ENCODE results near the gene LITAF.

LITAF gene

DNA sequence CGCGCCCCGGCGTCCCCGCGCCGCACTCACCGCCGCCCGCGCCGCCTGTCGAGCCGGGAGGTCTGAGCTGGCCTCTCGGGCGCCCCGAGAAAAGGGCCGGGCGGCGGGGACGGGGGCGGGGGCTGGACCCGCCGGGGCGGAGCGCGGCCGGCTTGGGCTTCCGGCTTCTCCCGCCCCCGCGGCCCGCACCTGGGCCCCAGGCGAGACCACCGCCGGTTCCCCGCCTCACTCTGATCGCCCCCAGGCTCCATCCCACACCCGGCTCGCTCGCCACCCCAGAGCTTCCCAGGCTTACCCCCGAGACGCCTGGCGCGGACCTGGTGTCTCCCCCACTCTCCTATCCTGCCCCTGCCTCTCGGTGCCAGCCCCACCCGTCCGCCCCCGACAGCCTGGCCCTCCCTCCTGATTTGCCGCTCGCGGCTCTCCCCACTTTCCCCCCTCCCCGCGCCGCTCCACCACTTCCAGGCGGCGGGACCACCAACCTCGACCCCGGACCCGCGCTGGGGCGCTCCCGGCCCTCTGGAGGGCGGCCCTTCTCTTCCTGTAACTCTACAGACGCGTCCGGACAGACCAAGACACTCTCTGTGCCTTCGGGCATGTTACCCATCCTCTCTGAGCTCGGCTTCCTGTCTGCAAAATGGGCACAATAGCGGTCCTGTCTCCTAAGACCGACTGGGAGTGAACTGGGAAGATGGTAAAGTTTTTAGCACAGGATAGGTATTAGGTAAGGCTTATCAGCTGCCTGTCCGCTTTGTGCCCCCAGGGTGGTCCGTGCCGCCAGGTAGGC is at the start of gene LITAF:
Gene LITAF, minus strand, starts transcription at position 64 of the 787 bp plus-strand sequence. CDS start 30,189 bp downstream, outside the sequence.
- DNase-seq, result peak; percentile 77

DNA sequence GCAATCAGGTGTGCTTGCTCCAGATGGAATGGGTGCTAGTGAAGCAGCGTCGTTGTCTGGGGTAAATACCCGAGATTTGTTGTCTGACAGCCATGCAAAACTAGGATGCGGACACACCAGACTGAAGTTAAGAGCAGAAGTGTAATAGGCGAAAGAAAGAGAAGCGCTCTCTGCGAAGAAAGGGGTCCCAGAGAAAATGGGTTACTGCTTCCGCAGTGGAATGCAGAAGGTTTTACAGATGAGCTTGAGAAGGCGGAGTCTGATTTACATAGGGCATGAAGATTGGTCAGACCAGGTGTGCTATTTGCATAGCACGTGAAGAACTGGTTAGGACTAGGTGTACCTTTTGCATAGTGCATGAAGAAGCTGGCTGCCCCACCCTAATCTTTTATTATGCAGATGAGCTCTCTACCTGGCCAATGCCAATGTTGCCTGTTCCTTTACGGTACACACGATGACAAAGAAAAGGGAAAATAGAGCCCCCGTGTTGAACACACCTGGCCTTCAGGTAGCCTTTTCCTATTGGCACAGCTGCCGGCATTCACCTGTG is 49.5 kb upstream of the LITAF start:
- peak; percentile 90 for DNase-seq

DNA sequence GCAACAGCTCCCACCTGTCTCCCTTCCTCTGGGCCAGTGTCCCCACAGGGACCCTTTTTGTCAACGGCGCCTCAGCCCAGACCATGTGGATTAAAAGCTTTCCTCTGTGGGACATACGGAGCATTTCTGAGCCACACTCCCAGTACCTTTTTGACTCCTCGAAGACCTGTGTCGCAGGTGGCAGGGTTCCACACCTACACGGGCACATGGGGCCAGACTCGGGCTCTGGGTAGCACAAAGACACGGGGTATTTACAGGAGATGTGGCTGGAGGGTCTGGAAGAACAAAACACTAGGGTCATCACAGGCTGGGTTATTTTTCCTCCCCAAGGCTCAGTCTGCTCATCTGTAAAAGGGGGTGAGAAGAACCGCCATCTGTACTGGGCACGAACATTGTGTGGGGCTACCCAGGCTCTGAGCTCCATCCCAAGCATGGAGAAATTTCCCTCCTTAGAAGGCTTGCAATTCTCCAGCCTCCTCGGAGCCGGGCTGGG is 49.0 kb upstream of the LITAF start:
- DNase-seq, result no peak

DNA sequence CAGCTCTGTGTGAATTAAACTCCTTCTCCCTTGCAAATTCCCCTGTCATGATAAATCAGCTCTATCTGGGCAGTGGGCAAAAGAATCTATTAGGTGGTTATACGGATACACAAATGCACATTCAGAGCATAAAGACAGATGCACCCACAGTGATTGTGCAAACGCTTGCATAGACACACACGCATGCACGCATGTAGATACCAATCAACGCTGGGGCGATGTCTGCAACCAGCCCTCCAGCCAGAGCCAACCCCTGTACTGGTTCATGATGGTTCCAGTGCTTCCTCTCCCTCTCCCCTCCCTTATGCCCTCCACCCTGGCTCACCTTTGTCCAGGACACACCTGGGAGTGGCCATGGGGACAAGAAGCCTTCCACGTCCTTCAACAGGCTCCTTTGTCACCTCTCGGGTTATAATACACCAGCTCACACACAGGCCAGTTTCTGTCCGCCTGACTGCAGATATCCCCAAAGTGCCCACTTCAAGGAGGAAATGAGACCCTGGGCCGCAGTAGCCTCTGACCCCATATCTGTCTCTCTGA is 48.5 kb upstream of the LITAF start:
- DNase-seq, result no peak

DNA sequence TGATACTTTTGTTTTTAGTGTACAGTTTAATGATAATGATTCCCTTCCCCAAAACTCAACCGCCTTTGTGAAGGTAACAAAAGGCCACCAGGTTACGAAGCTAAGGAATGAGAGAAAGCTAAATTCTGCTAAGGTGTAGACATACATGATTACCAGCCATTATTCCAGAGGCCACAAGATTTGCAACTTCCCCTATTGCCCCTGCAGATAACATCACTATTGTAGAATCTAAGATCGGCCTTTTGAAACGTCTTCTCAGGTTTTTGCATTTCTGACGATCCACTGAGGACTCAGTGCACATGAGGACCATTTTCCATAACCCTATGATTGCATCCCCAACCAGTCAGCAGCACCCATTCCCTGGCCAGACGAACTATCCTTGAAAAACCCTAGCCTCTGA is 47.6 kb upstream of the LITAF start:
- DNase-seq, result no peak

DNA sequence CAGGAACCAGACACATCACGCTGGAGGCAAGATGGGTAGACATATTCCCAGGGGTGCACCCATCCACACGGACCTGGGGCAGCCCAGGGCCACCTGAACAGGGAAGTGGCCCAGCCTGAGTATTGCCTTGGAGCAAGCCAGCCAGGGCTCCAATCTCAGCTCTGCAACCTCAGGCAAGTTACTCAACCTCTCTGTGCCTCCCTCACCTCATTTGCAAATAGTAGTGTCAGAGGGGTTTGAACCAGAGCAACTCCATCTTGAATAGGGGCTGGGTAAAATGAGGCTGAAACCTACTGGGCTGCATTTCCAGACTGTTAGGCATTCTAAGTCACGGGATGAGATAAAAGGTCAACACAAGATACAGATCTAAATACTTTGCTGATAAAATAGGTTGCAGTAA is 46.4 kb upstream of the LITAF start:
- DNase-seq, result no peak

DNA sequence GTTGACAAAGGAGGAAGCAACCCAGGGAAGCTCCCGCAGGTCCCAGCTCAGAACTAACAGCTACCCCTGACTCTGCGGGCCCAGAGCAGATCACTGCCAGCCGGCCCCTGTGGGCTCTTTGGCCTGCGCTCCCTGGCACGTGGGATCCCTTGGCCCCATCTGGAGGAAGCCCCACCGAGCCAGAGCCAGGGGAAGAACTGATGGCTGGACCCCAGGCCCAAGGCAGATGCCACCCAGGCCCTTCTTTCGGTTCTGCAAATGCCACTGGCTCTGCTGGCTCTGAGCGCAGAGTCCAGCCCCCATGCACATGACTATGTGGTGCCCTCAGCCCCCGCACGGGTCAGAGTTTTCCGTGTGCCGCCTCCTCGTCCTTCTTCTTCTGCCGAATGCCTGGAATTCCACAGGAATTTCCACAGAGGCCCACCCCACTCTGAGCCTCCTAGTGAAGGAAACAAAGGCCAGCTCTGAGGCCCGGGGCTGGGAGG is 45.8 kb upstream of the LITAF start:
- peak; percentile 88 for DNase-seq

DNA sequence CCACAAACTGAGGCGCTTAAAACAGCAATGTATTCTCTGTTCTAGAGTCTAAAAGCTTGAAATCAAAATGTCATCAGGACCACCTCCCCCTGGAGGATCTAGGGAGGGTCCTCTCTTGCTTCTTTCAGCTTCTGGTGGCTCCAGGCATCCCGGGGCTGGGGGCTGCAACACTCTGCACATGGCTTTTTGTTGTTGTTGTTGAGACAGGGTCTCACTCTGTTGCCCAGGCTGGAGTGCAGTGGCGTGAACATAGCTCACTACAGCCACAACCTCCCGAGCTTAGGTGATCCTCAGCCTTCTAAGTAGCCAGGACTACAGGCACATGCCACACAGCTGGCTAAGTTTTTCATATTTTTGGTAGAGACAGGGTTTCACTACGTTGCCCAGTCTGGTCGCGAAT is 44.5 kb upstream of the LITAF start:
- DNase-seq, result no peak

DNA sequence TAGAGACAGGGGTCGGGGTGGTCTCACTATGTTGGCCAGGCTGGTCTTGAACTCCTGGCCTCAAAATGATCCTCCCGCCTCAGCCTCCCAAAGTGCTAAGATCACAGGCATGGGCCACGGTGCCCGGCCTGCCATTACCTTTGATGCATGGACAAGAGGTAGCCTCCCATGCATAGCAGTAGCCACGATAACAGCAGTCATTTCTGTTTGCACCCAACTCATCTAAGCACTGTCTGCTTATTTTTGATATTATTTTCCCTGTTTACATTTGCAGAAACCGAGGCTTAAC is 44.0 kb upstream of the LITAF start:
- DNase-seq, result no peak

DNA sequence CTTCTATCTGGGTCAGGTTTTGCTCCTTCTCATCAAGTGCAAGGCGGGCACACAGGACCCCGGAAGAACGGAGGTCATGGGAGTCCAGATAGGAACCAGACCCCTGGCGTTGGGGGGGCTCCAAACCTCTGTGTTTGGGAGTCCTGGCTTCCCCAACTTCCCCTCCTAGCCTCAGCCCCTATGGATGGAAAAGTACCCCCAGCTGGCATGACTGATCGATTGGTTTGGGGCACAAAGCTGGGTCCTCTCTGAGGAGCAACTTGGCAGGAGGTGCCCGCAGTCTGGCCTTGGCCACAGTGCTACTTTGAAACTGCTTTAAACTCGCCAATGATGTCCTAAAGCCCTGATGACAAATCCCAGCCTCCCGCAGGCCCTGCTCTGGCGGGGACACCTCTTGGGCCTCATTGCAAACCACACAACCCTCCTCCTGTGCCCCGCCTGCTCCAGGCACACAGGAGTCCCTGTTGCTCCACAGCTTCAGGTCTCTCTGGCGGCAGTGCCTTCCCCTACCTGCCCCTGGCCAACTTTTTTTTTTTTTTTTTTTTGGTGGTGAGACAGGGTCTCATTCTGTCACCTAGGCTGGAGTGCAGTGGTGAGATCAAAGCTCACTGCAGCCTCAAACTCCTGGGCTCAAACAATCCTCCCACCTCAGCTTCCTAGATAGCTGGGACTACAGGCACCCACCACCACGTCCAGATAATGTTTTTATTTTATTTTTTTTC is 43.5 kb upstream of the LITAF start:
- DNase-seq, result no peak

DNA sequence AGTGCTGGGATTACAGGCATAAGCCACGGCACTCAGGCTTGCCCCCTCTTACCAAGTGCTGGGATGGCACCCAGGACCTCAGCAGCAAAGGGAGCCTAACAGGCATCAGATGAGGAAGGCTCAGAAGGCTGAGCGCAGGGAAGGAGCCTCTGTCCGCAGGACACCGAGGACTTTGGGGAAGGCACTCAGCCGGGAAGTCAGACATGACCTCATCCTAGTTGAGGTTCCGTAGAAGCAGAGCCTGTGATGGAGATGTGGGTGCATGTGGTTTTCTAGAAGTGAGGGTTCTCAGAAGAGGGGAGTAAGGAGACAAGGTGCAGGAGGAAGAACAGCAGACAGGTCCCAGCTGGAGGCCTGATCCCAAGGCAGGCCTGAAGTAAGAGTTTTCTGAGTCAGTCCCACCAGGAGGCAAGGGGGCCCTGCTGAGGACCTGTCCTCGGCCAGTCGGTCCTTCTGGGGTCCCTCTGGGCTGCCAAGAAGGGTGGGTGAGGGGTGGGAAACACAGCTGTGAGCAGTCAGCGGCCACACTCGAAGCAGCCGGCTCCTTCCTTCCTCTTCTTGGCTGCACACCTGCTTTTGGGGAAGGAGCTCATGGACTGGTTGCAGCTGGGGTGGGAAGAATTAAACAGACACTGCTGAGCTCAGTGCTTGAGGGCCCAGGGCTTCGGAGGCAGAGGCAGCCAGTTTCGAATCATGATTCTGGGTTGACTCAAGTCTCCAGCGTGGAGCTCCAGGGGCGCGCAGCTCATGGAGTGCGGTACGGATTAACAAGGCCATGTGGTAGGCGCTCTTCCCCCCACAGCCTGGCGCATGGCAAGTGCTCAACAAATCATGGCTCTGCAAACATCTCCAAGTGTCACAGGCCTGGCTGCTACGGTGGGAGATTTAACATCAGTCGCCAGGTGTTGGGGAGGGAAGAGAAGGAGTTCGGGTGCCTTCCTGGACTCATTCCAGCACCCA is 42.6 kb upstream of the LITAF start:
- DNase-seq, result no peak

DNA sequence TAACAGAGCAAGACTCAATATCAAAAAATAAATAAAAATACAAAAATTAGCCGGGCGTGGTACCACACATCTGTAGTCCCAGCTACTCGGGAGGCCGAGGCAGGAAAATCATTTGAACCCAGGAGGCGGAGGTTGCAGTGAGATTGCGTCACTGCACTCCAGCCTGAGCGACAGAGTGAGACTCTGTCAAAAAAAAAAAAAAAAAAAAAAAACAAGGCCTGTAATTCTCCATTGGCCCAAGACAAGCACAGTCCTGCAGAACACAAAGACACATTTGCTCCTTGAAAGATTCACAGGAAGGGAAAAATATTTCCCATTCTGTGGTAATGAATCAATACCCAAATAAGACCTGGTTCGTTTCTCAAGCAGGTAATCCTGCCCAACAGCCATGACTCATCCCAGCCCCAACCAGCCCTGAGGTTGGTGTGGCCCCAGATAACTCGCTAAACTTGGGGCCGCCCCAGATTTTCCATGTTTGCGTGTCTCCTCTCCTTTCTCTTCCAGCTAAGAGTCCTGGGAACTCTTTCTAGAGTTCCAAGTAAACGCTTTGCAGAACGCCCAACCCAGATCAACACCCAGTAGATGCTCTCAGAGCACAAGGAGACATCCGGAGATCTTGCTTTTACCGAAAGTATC is 41.2 kb upstream of the LITAF start:
- DNase-seq, result peak; percentile 77

DNA sequence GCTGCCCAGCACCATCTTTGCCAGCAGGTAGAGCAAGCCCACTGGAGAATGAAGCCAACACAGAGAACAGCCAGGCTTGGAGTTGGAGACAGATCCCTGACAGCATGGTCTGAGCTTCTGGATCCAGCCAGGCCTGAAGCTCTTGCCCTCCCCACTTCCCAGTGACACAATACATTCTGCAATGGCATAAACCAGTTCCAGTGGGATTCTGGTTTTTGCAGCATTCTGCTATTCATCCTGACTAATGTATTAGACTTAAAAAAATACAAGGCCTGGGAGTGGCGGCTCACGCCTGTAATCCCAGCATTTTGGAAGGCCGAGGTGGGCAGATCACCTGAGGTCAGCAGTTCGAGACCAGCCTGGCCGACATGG is 40.6 kb upstream of the LITAF start:
- no peak for DNase-seq

DNA sequence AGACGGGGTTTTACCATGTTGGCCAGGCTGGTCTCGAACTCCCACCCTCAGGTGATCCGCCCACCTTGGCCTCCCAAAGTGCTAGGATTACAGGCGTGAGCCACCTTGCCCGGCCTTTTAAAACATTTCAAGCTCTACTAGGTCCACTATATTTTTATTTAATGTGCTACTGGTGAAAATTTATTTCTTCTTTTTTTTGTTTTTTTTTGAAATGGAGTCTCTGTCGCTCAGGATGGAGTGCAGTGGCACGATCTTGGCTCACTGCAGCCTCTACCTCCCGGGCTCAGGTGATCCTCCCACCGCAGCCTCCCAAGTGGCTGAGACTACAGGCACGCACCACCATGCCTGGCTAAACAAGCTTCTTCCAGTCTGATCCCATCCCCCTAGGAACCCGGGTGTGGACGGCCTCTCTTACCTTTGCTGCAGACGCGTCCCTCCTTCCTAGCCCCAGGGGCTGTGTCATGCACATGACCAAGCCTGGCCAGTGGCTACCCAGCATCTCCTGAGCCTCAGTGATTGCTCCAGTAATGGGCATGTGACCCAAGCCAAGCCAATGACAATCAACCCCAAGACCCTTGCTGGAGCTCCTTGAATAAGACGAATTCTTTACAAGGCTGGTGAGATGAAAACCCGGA is 40.1 kb upstream of the LITAF start:
- no peak for DNase-seq

DNA sequence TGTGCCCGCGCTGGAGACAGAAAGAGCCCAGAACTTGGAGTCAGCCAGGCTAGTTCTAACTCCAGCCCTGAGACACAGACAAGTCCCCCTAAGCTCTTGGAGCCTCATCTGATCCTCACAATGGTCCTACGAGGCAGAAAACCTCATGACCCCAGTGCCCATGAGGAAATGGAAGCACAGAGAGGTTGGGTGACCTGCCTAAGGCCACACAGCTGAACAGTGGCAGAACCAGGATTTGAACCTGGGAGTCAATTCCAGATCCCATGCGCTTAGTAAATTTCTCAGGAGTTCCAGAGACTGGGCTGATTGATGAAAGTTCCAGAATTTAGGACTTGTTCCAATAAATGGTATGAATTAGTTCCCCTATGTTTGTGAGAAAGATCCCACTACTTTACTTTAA is 39.0 kb upstream of the LITAF start:
- no peak for DNase-seq

DNA sequence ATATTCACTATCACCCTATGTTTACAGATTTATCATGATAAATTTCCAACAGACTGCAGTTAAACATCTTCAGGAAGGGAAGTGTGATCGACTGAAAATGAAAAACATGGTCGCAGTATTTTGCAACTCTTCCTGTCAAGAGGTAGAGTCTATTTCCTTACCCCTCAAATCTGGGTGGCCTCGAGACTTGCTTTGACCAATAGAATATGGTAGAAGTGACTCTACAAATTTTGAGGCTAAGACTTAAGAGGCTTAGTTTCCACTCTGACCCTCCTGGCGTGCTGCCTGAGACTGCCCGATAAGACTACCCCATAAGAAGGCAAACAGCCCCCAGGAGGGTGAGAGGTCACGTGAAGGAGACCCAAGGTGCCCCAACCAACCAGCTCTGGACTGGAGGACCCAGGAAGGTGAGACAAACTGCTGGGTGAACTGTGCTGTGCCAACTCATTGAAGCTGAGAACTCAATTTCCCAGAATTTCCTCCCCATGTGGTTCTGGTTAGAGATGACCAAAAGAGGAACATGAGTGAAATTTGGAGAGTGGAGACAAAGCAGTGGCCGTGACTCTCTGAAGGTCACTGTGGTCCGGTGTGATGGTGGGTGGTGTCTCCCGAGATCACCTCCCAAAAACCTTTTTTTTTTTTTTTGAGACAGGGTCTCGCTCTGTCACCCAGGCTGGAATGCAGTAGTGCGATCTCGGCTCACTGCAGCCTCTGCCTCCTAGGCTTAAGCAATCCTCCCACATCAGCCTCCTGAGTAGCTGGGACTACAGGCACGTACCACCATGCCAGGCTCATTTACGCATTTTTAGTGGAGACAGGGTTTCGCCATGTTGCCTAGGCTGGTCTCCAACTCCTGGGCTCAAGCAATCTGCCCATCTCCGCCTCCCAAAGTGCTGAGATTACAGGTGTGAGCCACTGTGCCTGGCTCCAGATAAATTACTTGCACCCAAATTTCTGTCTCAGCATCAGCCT is 38.2 kb upstream of the LITAF start:
- no peak for DNase-seq

DNA sequence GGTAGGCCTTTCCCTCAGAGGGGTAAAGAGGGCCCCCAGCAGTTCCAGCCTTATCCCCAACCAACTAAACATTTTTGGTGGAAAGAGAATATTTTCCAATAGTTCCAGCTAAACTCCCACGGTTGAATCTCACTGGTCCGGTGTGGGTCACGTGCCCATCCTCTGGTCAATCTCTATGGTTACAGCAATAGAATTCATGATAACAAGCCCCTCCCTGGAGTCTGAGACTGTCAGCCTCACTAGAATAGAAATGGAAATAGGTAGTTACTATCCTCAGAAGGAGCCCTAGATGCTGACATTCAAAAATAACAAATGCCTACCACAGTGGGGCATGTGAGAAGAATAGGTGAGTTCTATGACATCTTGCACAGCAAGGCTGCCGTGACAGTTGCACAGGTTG is 37.5 kb upstream of the LITAF start:
- no peak for DNase-seq

DNA sequence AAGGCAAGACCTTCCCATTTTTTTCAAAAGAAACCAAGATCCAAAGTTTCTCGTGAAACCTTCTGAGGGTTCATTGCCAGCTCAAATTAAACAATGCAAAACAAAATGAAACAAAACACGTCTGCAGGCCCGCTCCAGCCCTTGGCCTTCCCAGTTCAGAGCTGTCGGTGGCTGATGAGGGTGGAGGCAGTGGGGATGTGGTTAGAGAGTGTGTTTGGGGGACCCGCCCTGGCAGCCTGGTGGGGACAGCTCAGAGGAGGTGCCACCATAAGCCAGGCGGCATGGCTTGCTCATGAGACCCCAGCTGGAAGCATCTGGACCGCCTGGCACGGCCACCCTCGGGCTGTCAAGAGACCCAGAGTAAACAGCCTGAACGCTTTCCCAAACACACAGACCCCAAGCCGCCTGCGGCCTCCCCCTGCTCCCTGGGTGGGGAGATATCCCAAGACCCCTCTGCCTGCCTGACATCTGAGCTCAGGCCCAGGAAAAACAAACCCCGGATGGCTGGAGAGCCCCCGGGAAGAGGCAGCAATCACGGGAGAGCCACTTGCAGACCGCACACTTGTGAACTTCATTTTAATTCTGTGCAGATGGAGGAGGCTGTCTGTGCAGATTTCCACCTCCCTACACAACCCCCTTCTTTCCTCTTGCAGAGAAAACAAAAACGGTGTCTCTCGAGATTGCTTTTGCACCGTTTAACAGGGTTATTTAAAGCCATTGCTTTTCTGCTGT is 35.4 kb upstream of the LITAF start:
- no peak for DNase-seq

DNA sequence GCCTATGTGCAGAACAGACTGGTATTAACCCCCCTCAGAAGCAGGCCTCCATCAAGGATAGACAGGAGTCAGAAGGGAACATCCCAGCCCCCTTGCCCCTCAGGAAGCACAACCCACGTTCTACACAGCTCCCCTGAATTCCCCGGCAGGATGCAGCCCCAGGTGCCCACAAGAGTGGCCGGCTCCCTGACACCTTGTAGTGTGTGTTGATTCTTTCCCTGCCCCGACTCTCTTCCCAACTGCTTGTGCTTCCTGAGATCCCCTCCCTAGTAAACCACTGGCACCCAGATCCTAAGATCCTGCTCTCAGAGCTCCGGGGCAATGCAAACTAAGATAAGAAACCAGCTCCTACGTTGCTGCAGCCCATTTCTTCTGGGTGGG is 34.8 kb upstream of the LITAF start:
- DNase-seq, result no peak
